ENCODE data around the gene TARM1. TPM values are rescaled to one million over a fixed set of nuclear protein-coding genes. Genes with fewer than 3 reads are reported as not detected.

Gene TARM1
- polyA plus RNA-seq, 1 of the 3 experiments (the other 2 are of a cell fraction), result not detected

DNA sequence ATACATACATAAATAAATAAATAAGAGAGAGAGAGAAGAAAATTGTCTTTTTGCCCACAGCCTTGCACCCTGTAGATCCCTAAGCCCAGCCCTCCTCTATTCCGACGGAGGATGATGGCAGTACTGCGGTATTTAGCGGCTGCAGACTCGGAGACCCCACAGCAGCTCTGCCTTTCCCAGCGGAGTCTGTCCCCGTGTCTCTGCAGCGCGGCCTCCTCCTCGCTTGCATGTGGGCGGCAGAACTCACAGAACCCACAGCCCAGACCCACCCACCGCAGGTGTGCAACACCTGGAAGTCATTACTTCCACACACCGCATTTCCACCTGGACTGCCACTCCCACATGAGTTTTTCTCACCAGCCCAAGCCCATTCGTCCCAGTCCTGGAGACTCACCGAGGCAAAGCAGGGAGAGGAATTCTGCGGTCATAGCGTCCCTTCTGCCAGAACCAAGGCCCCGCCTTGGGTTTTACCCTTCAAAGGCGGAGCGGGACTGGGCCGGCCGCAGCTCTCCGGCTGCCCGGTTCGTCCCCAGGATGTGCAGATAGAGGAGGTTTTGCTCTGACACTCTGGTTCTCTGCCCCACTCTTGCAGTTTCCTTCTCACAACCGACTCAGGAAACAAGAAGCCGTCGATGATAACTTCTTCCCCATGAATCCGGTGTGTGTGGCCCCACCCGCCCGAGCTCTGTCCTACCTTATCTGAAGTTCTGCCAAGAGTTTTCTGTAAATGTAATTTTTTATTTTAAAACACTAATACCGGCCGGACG lies 17.6 kb downstream of the TARM1 start, which contains the start of gene VSTM1 (continued):
- no peak for TF ChIP-seq TEAD4 (IDR thresholded peaks at IDR 0.05; ENCODE audit: borderline replicate concordance, insufficient read depth)

DNA sequence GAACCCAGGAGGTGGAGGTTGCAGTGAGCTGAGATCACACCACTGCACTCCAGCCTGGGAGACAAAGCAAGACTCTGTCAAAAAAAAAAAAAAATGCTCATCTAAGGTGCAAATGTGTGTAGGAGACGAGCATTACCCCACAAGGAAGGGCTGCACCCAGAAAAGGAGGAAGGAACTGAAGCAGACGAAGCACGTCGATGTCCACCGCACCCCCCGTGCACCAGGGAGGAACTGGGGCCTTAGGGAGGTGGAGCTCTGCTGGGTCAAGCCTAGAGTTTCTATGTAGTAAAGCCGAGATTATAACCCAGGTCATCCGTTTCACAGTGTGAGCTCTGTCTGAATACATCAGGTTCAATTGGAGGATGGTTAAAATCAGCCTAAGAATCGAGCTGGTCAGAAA lies 18.5 kb downstream of the TARM1 start:
- Histone ChIP-seq H3K9me3 (no peaks in the 10 kb centered on the region), H3K4me1 (ENCODE audit: control insufficient read depth in 1 of 2, insufficient read depth in 2 of 2, low read depth in 1 of 2, low read length in 1 of 2) (no peaks in the 10 kb centered on the region), H3K4me3 (ENCODE audit: low read depth in 2 of 2, low read length in 1 of 2) (no peak overlapping the region), H3K9ac (no peak overlapping the region), H2AFZ (ENCODE audit: low read depth) (no peak overlapping the region), H3F3A (replicated peaks; ENCODE audit: insufficient read depth) (no peaks in the 10 kb centered on the region), H3K79me2 (ENCODE audit: insufficient read depth) (no peaks in the 10 kb centered on the region), H3K27me3 (ENCODE audit: insufficient read depth) (peaks cover 78% of the 10 kb centered on the region), H3K9me2 (no peaks in the 10 kb centered on the region), H3K4me2 (no peak overlapping the region), H3K27ac (ENCODE audit: low read depth in 2 of 2, low read length in 1 of 2) (no peak overlapping the region), H3K36me3 (replicated peaks in 1 of 2; ENCODE audit: control insufficient read depth in 1 of 2, insufficient read depth in 2 of 2, low read length in 1 of 2) (no peaks in the 10 kb centered on the region), H4K20me1 (ENCODE audit: insufficient read depth) (no peaks in the 10 kb centered on the region)
- DNase-seq, result no peak
- ChIA-PET CTCF (interaction anchor here (1.2 kb wide), 2 partner anchors 31 to 32 kb away, joined by 3 to 4 read pairs; no protein-coding TSS in a partner anchor), POLR2A (no interaction called here)
- 23% methylated on average over 9 of the region's 9 CpGs for WGBS (ENCODE audit: low lambda C conversion rate)
- TF ChIP-seq RAD21 (IDR thresholded peaks at IDR 0.05; ENCODE audit: low read length), result no peak
- TF ChIP-seq NRF1 (IDR thresholded peaks at IDR 0.05; ENCODE audit: low read depth, low read length), result no peak
- TF ChIP-seq GABPA (IDR thresholded peaks at IDR 0.05; ENCODE audit: low read depth), result no peak
- TF ChIP-seq, protein P1, sequence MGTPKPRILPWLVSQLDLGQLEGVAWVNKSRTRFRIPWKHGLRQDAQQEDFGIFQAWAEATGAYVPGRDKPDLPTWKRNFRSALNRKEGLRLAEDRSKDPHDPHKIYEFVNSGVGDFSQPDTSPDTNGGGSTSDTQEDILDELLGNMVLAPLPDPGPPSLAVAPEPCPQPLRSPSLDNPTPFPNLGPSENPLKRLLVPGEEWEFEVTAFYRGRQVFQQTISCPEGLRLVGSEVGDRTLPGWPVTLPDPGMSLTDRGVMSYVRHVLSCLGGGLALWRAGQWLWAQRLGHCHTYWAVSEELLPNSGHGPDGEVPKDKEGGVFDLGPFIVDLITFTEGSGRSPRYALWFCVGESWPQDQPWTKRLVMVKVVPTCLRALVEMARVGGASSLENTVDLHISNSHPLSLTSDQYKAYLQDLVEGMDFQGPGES (IDR thresholded peaks at IDR 0.05; ENCODE audit: low read depth, low read length), result no peak
- no peak for TF ChIP-seq MEF2A (IDR thresholded peaks at IDR 0.05; ENCODE audit: borderline replicate concordance, low read depth)

DNA sequence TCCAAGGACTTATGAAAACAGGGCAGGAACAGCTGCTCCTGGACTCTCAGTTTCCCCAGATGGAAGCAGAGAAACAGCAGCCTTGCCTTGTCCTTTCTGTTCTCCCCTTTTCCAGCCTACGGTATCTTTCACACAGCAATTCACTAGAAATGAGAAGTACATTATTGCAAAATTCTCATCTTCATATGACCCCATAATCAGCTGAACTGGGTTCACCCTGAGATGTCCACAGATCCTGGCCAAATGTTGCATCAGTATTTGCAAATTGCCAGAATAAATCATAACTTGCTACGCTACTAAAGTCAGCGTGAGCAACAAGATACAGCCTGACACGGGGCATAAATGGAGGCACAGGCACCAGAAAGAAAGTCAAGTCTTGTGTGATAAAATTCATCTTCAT lies 33.5 kb downstream of the TARM1 start:
- 15% methylated on average over 4 of the region's 4 CpGs for WGBS (ENCODE audit: low lambda C conversion rate)
- TF ChIP-seq GABPA (IDR thresholded peaks at IDR 0.05; ENCODE audit: low read depth) (no peak), EZH2phosphoT487 (IDR thresholded peaks at IDR 0.05; ENCODE audit: borderline replicate concordance, low read depth) (no peak), POLR2AphosphoS5 (IDR thresholded peaks at IDR 0.05; ENCODE audit: low read depth, low read length) (no peak), CHD2 (IDR thresholded peaks at IDR 0.05; ENCODE audit: low read length, partially characterized antibody) (no peak), TCF12 (IDR thresholded peaks at IDR 0.05) (no peak), JUND (IDR thresholded peaks at IDR 0.05) (no peak)
- no peak overlapping the region for H3K27ac ChIP-seq (ENCODE audit: low read depth in 2 of 2, low read length in 1 of 2)

More for the DNA sequence above, 33.5 kb downstream of the TARM1 start:
- no peaks in the 10 kb centered on the region for H3K4me1 ChIP-seq (ENCODE audit: control insufficient read depth in 1 of 2, insufficient read depth in 2 of 2, low read depth in 1 of 2, low read length in 1 of 2)
- CTCF ChIA-PET, result interaction anchor here (1.0 to 1.5 kb wide), 2 partner anchors 18 to 205 kb away, joined by 3 to 7 read pairs; no protein-coding TSS in a partner anchor
- no peaks in the 10 kb centered on the region for H3K9me2 ChIP-seq
- H3K27me3 ChIP-seq (ENCODE audit: insufficient read depth), result peaks cover 56% of the 10 kb centered on the region; the same call in 1 of the 2 replicates
- no peaks in the 10 kb centered on the region for H3F3A ChIP-seq (replicated peaks; ENCODE audit: insufficient read depth)
- no peak for DNase-seq
- no peak overlapping the region for H2AFZ ChIP-seq (ENCODE audit: low read depth)
- H4K20me1 ChIP-seq (ENCODE audit: insufficient read depth), result no peaks in the 10 kb centered on the region
- H3K4me3 ChIP-seq (ENCODE audit: low read depth in 2 of 2, low read length in 1 of 2), result no peak overlapping the region
- H3K9me3 ChIP-seq, result no peaks in the 10 kb centered on the region
- H3K4me2 ChIP-seq, result no peak overlapping the region
- H3K9ac ChIP-seq, result no peak overlapping the region
- POLR2A ChIA-PET, result no interaction called here
- H3K79me2 ChIP-seq (ENCODE audit: insufficient read depth), result no peaks in the 10 kb centered on the region
- H3K36me3 ChIP-seq (replicated peaks in 1 of 2; ENCODE audit: control insufficient read depth in 1 of 2, insufficient read depth in 2 of 2, low read length in 1 of 2), result no peaks in the 10 kb centered on the region

Data from SK-N-SH (cell line).